GM12801 (cell line): ENCODE data around the gene TSPAN18.

Source experiments
- TF ChIP-seq, protein P1 (sequence below): IDR thresholded peaks from one replicate; pipeline ENCODE4 v1.5.1; 2011; ENCODE audit warnings: control low read depth; ENCODE audit not compliant: insufficient read length; ENCODE audit errors: extremely low read depth

TSPAN18 gene

GRCh38 chr11:44805596-44805995 is 78.8 kb downstream of the TSPAN18 start:
- TF ChIP-seq, protein P1, sequence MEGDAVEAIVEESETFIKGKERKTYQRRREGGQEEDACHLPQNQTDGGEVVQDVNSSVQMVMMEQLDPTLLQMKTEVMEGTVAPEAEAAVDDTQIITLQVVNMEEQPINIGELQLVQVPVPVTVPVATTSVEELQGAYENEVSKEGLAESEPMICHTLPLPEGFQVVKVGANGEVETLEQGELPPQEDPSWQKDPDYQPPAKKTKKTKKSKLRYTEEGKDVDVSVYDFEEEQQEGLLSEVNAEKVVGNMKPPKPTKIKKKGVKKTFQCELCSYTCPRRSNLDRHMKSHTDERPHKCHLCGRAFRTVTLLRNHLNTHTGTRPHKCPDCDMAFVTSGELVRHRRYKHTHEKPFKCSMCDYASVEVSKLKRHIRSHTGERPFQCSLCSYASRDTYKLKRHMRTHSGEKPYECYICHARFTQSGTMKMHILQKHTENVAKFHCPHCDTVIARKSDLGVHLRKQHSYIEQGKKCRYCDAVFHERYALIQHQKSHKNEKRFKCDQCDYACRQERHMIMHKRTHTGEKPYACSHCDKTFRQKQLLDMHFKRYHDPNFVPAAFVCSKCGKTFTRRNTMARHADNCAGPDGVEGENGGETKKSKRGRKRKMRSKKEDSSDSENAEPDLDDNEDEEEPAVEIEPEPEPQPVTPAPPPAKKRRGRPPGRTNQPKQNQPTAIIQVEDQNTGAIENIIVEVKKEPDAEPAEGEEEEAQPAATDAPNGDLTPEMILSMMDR = no peak

DNA sequence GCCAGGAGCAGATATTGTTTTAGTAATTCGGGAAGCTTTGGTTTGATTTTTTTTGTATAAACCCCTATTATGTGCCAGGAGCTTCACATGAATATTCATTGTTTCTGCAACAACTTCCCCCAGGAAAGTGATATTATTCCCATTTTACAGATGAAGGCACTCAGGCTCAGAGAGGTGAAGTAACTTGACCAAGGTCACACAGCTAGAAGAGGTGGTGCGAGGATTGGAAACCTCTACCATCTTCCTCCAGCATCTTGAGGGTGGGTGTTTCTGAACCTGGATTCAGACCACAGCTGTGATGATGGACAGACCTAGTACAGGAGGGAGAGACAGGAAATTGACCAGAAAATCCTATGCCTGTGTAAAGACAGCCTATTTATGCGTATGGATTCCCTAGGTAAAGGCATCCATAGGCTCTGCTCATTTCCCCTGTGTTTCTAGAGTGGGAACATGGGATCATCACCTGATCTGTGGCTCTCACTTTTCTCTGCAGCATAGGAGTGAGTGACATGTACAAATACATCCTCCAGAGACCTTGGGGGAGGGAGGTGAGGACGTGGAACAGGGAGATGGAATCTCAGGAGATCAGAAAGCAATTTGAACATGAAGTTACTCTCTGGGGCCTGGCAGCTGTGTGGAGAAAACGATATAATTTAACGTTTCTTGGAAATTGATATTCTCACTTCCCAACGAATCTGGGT is 81.4 kb downstream of the TSPAN18 start:
- TF ChIP-seq, protein P1 = no peak

DNA sequence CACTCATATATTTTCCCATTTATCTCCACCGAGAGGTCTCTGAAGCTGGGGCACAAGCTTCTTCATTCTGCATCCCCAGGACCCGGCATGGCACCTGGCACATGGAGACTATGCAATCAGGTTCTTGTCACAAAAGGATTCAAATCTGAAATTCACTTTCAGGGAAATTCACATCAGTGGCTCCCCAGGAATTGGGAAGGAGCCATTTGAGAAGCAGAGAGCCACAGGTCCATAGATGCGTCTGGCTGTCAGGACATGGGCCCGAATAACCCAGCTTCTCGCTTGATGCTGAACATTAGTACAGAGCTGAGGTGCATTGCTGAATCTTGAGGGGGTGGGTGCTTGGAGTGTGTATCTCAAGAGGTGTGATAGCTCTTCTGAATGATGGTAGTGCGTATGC is 82.5 kb downstream of the TSPAN18 start:
- TF ChIP-seq, protein P1 = no peak

DNA sequence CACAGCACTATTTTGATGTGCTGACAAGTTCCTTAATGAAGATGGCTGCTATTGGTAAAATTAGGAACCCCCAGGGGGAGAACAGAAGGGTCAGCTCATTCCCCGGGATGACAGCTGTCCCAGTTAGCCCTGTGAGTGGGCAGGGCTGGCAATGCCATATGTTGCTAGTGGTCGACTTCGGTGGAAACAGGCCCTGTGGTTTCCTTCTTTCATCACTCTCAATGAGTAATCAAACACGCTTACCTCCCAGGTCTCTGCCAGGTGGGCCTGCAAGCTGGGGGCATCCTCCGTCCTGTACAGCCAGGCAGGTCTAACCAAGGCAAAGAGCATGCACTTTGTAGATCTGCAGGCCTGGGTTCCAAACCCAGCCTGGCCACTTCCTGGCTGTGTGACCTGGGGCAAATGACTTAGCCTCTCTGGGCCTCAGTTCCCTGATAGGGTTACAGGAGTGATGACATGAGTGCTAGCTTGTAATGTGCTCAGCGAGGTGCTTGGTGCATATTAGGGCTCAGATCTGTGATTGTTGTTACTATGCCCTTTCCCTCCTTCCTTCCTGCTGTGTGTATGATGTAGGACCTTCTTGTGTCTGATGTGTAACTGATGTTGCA is 85.2 kb downstream of the TSPAN18 start:
- TF ChIP-seq, protein P1 = no peak

- TF ChIP-seq, protein P1 = no peak
Observed at GRCh38 chr11:44812971-44813370, 86.2 kb downstream of the TSPAN18 start.

- TF ChIP-seq, protein P1 = no peak
Observed at GRCh38 chr11:44813401-44813800, 86.6 kb downstream of the TSPAN18 start.

- TF ChIP-seq, protein P1 = no peak
Observed at GRCh38 chr11:44814881-44815592, 88.3 kb downstream of the TSPAN18 start.
